ENCODE measurements around the gene POLR3G. TPM values are rescaled to one million over a fixed set of nuclear protein-coding genes. Genes with fewer than 3 reads are reported as not detected.

The POLR3G gene
- total and polyA plus RNA-seq, 2 of the 13 experiments (the other 11 are each of a cell fraction or from before 2014, with no cell fraction given): 1.2 to 7.3 TPM

- TF ChIP-seq DZIP1 (CRISPR knock-in tag; IDR thresholded peaks at IDR 0.05) (peak; percentile 20; the same call in 1 of the 2 replicates), ZSCAN22 (CRISPR knock-in tag; IDR thresholded peaks at IDR 0.05) (no peak), SIX4 (CRISPR knock-in tag; IDR thresholded peaks at IDR 0.05) (no peak)
Observed at GRCh38 chr5:90474235-90475107, at the start of gene POLR3G, which contains the start of gene MBLAC2 (continued).

- FAIRE-seq (peak; percentile 71), DNase-seq (ENCODE audit: low spot score) (peak; percentile 39), ATAC-seq (peak; percentile 97)
- H3K79me2 ChIP-seq (ENCODE audit: insufficient read depth, low read length): no peaks in the 10 kb centered on the region
- H3K9ac ChIP-seq (ENCODE audit: insufficient read depth, low read depth, low read length): no peak overlapping the region
- 22% methylated on average over 5 of the region's 5 CpGs for WGBS (ENCODE audit: low lambda C conversion rate)
- H4K20me1 ChIP-seq (ENCODE audit: insufficient read depth, low read length): no peaks in the 10 kb centered on the region
- H3K36me3 ChIP-seq (replicated peaks in 1 of 2; ENCODE audit: control insufficient read depth in 1 of 2, insufficient read depth in 2 of 2, low read length in 2 of 2): no peaks in the 10 kb centered on the region
- no peaks in the 10 kb centered on the region for H3K4me1 ChIP-seq (ENCODE audit: insufficient read depth, low read length)
- H3K27ac ChIP-seq (ENCODE audit: extremely low read length, insufficient read depth, low read length): no peak overlapping the region
- no TSS peak for BruUV-seq (replicated peaks)
- in situ Hi-C loops (cut with HindIII; ENCODE audit: extremely low pct_ligation_motif_present, low pct_unique_long_range_greater_than_20kb) (loop anchor here (10.0 kb wide), 2 partner anchors 101 to 171 kb away; no protein-coding TSS in a partner anchor), intact Hi-C loops (cut with micrococcal nuclease; ENCODE audit: unreplicated experiment) (loop anchor here (1.0 to 2.0 kb wide), 2 partner anchors 169 to 1705 kb away; no protein-coding TSS in a partner anchor)
- ChIA-PET CTCF (ENCODE audit: low intra/inter-chr PET ratio, low total read pairs) (interaction anchor here (1.1 to 1.7 kb wide), 3 partner anchors 170 to 1705 kb away, joined by 3 to 7 read pairs (median 5); no protein-coding TSS in a partner anchor), POLR2A (no interaction called here)
- H2AFZ ChIP-seq (ENCODE audit: low read length): no peak overlapping the region
- no peaks in the 10 kb centered on the region for H3K27me3 ChIP-seq (ENCODE audit: control insufficient read depth in 1 of 2, insufficient read depth in 2 of 2, low read length in 2 of 2)
- no peak overlapping the region for H3K4me2 ChIP-seq (ENCODE audit: low read depth, low read length)
- H3K9me3 ChIP-seq (ENCODE audit: low read length): no peaks in the 10 kb centered on the region
- no peak overlapping the region for H3K4me3 ChIP-seq (replicated peaks in 1 of 3; ENCODE audit: insufficient read depth in 1 of 3, low read depth in 2 of 3, low read length in 3 of 3)
- TF ChIP-seq ZBTB7A (CRISPR knock-in tag; IDR thresholded peaks at IDR 0.05) (no peak), THAP8 (CRISPR knock-in tag; IDR thresholded peaks at IDR 0.05; ENCODE audit: borderline replicate concordance) (no peak), TP53 (CRISPR knock-in tag; conservative IDR thresholded peaks at IDR 0.05) (no peak), MIXL1 (CRISPR knock-in tag; IDR thresholded peaks at IDR 0.05) (0 out of 2 replicates have a peak, but pooled peaks have one; percentile 25), ZNF547 (CRISPR knock-in tag; IDR thresholded peaks at IDR 0.05) (no peak), CTCF (CRISPR knock-in tag; IDR thresholded peaks at IDR 0.05) (peak; percentile 82), ZMYM3 (CRISPR knock-in tag; IDR thresholded peaks at IDR 0.05) (no peak), REST (IDR thresholded peaks at IDR 0.05; ENCODE audit: borderline replicate concordance in 1 of 2, low read depth in 1 of 2, low read length in 2 of 2) (no peak)
Observed at GRCh38 chr5:90434116-90434714, 40.4 kb upstream of the POLR3G start.

Data from HepG2 (cell line).